HFF-Myc (cell line): ENCODE measurements around the gene LAMA5.

Experiments
- DNase-seq: peaks from one replicate; pipeline ENCODE4 v3.0.0-alpha.2; 2011; ENCODE audit warnings: low read depth; ENCODE audit errors: extremely low read depth
- H3K4me3 ChIP-seq: replicated peaks from 2 replicates; pipeline ENCODE4 v1.5.1; 2011; ENCODE audit warnings: low read depth, mild to moderate bottlenecking, control low read depth, low read length
- TF ChIP-seq, protein P1 (sequence below): IDR thresholded peaks from 2 replicates; pipeline ENCODE4 v1.5.1; 2012; ENCODE audit warnings: mild to moderate bottlenecking, low read depth, low read length, control low read depth; ENCODE audit errors: missing control alignments

The LAMA5 gene

DNA sequence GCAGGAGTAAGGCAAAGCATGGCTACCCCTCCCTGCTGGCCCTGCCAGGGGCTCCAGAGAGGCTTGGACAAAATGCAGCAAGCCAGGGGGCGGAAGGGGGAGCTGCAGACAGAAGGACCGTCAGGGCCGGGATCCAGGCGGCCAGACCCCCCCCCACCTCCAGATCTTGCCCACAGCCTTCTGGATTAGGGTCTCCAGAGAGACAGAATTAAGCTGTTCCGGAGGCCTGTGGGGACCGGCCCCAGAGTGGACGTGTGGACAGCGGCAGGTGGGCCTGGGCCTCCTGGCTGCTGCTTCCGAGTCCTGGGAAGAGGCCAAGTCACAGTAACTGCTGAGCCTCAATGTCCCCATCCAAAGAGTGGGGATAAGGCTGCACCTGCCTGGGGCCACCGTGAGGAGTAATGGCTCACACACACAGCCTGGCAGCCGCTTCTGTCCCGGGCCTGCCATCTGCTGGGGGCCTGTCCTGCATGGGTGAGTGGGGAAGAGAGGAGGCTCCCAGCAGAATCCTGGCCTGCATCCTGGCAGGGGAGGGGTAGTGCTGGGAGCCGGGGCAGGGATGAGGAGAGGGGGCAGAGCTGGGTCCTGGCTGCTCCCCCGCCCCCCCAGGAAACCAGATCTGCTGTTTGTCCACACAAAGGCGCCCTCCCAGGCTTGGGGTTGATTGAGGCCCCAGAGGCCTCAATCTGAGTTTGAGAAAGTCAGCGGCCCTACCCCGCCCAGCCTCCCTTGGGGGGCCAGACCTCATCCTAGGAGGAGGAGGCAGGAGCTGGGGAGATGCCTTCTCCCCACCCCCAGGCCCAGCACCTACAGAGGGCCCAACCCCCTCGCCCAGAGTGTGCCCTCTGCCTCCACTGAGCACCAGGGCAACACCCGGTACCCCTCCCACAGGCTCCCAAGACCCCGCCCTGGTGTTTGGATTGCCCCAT, 3.9 kb downstream of the LAMA5 start:
- no peak overlapping the region for H3K4me3 ChIP-seq
- TF ChIP-seq, protein P1, sequence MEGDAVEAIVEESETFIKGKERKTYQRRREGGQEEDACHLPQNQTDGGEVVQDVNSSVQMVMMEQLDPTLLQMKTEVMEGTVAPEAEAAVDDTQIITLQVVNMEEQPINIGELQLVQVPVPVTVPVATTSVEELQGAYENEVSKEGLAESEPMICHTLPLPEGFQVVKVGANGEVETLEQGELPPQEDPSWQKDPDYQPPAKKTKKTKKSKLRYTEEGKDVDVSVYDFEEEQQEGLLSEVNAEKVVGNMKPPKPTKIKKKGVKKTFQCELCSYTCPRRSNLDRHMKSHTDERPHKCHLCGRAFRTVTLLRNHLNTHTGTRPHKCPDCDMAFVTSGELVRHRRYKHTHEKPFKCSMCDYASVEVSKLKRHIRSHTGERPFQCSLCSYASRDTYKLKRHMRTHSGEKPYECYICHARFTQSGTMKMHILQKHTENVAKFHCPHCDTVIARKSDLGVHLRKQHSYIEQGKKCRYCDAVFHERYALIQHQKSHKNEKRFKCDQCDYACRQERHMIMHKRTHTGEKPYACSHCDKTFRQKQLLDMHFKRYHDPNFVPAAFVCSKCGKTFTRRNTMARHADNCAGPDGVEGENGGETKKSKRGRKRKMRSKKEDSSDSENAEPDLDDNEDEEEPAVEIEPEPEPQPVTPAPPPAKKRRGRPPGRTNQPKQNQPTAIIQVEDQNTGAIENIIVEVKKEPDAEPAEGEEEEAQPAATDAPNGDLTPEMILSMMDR: peak; percentile 4
- no peak for DNase-seq

DNA sequence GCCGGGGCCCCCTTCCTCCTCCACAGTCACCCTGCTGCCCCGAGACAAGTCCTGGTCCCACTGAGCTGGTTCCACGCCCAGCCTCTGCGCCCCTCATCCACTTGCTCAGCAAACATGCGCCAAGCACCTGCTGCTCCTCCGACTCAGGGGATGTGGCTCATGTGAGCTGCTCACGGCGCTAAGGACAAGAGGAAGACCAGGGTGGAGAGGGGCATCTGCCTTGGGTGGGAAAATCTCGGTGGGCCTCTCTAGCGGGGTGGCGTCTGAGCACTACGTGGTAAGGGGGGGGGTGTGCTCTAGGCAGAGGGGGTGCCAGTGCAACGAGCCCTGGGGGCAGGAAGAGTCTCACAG, 4.5 kb downstream of the LAMA5 start:
- H3K4me3 ChIP-seq: no peak overlapping the region
- TF ChIP-seq, protein P1: no peak
- DNase-seq: no peak

DNA sequence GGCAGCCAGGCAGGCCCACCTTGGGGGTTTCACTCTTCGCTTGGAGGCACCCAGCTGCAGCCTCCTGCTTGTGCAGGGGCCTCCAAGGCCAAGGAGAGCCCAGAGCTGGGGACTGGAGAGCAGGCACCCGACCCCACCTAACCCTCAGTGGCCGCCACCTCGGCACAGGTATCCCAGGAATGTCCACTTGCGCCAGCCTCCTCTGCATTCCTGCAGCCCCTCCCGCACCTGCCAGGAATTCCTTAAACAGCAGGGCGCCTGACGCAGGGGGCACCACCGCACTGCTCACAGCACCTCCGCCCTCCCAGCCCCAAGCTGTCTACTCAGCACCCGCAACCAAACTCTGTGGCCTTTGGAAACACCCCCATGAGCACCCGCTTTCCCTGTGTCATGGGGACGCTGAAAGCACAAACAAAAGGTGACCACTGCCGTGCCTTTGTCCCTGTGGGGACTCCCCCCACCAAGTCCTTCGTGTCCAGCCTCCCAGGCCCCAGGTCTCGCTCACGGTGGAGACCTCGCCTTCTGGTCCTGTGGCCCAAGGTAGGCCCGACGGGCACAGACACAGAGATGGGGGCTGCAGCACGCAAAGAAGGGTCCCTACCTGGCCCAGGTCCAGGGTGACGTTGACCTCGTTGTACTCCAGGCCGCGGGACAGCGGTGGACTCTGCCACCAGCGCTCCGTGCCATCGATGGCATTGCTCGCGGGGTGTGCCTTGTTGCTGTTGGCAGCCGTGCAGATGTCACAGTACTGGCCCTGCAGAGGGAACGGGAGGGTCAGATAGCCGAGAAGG, 5.1 kb downstream of the LAMA5 start:
- TF ChIP-seq, protein P1: no peak
- no peak overlapping the region for H3K4me3 ChIP-seq
- no peak for DNase-seq

DNA sequence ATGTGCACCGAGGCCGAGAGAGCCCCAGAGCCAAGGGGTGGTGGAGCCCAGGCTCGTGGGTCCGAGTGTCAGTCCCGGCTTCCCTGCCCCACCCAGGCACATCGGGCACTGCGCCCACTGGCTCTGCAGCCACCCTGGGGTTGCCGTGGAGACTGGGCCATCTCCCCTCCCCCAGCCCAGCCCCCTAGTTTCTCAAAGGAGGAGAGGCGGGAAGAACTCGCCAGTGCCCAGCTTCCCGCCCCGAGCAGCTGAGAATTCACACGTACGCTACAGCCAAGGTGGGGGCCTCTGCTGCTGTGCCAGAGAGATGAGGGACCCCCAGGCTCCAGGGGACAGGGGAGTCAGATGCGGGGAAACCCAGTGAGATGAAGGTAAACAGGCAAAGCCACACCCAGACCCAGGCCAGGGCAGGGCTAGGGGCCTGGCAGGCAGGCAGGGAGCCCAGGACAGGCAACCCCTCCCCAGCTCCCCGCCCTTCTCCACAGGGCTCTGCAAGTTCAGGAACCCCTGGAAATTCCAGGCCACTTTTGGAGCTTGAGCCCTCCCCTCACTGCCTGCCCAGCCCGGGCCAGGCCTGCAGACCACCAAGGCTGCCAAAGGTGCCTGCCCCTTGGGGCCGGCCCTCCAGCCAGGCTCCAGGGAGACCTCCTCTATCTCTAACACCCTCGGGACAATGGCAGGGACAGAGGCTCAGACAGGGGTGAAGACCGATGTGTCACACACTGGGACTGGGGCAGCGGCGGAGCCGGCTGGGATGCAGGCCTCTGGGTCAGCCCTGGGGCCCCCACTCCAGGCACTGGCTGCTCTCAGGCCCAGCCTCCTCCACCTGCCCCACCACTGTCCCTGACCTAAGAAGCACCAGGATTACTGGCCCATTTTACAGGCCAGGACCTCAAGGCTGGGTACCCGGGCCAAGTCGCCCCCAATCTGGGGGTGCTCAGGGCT, 6.0 kb downstream of the LAMA5 start:
- TF ChIP-seq, protein P1: no peak
- H3K4me3 ChIP-seq: no peak overlapping the region
- no peak for DNase-seq

DNA sequence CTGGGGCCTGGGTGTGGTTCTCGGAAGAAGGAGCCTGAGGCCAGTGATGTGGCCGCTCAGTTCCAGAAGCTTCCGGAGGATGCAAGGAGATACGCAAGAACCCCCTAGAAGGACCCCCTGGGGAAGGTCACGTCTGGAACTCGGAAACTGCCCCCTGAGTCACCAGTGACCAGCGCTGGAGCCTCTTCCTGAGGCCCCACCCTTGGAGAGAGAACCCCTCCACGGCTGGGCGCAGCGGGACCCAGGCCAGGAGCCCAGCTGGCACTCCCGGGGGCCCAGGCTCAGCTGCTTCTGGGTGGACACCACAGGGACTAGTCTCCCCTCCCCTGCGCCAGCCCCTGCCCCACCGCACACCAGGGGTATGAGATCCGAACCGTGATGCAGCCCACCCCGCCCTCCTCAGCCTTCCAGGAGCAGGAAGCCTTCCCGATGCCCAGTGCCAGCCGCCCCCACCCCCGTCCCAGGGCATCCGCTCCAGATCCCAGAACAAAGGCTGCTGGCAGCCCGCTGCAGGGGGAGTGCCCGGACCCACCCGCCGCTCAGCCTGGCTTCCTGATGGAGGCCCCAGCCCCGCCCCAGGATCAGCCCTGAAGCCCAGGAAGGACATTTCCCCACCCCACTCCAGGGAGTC, 7.5 kb downstream of the LAMA5 start:
- no peak overlapping the region for H3K4me3 ChIP-seq
- TF ChIP-seq, protein P1: no peak
- DNase-seq: no peak

DNA sequence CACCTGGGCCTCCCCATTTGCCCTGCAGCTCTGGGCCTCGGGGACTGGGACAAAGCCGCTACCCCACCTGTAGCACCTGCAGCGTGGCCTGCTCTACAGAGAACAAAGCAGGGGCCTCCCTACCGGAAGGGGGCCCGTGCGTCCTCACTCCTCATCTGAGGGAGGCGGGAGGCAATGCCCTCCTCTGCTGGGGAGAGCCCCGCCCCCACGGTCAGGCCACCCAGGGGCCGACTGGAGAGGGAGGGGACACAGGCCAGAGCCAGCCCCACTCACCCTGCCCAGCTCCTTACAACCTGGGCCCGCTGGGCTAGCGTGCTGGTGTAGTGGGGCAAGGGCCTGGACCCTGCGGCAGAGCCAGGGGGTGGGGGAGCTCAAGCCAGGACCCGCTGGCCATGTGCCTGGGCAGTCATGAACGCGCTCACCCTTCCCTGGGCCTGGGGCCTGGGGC, 8.0 kb downstream of the LAMA5 start:
- no peak for DNase-seq
- TF ChIP-seq, protein P1: no peak
- no peak overlapping the region for H3K4me3 ChIP-seq
